Vagina (tissue), 2 donors: ENCODE measurements around the gene SLC34A3.

ENCODE experiments used
- POLR2A ChIP-seq, 2 donors: fragments of 450-650 bp; IDR thresholded peaks; one replicate each; pipeline ENCODE4 v1.6.1; 2017; ENCODE audit warnings: antibody characterized with exemption in 2 of 2, mild to moderate bottlenecking in 2 of 2, moderate library complexity in 2 of 2
- POLR2AphosphoS5 ChIP-seq, 2 donors: sonication (generic); formaldehyde crosslinking; IDR thresholded peaks; one replicate each; pipeline ENCODE4 v1.9.0; 2017; ENCODE audit warnings: antibody characterized with exemption in 2 of 2, mild to moderate bottlenecking in 2 of 2, low read depth in 1 of 2; ENCODE audit not compliant: insufficient read depth in 1 of 2
- TF ChIP-seq, protein P1 (sequence below), 3 experiments: fragments of 450-650 bp in 2 of 3; fragments of 200-600 bp in 1 of 3; sonication (generic) in 1 of 3; IDR thresholded peaks; one replicate each; pipeline ENCODE4 v1.5.1; 2017 to 2019; ENCODE audit warnings: antibody characterized with exemption in 3 of 3, mild to moderate bottlenecking in 2 of 3, moderate library complexity in 2 of 3

DNA sequence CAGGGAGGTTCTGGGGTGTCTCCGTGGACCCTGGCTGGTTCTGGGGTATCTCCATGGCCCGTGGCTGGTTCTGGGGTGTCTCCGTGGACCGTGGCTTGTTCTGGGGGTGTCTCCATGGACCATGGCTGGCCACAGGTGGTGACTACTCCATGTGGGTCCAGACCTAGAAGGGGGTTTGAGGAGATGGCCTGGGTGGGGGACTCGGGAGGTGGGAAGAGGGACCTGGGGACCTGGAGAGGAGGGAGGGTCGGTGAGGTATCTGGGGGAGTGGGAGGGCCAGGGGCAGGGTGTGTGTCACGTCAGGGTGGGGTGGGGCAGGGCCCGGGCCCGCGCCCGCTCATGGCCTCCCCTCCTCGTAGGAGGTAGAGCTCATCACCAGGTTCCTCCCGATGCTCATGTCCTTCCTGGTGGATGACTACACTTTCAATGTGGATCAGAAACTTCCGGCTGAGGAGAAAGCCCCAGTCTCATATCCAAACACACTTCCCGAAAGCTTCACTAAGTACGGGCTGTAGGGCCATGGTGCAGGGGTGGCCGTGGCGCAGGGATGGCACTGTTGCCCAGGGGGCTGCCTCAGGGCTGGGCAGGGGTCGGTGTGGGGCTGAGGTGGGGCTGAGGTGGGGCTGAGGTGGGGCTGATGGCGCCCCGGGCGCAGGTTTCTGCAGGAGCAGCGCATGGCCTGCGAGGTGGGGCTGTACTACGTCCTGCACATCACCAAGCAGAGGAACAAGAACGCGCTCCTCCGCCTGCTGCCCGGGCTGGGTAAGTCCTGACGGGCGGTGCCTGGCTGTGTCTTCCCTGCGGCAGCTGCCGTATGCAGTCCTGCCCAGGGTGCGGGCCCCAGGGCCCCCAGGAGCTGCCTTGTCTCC is 36.1 kb downstream of the SLC34A3 start:
- TF ChIP-seq, protein P1, sequence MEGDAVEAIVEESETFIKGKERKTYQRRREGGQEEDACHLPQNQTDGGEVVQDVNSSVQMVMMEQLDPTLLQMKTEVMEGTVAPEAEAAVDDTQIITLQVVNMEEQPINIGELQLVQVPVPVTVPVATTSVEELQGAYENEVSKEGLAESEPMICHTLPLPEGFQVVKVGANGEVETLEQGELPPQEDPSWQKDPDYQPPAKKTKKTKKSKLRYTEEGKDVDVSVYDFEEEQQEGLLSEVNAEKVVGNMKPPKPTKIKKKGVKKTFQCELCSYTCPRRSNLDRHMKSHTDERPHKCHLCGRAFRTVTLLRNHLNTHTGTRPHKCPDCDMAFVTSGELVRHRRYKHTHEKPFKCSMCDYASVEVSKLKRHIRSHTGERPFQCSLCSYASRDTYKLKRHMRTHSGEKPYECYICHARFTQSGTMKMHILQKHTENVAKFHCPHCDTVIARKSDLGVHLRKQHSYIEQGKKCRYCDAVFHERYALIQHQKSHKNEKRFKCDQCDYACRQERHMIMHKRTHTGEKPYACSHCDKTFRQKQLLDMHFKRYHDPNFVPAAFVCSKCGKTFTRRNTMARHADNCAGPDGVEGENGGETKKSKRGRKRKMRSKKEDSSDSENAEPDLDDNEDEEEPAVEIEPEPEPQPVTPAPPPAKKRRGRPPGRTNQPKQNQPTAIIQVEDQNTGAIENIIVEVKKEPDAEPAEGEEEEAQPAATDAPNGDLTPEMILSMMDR (IDR thresholded peaks at IDR 0.05), result no peak
- TF ChIP-seq POLR2A (IDR thresholded peaks at IDR 0.05) (no peak), POLR2AphosphoS5 (IDR thresholded peaks at IDR 0.05; ENCODE audit: insufficient read depth in 1 of 2, low read depth in 1 of 2) (no peak)
